G401.6 (cell line): Measurements from ENCODE around the gene PRSS21.

ENCODE experiments used
- FAIRE-seq: peaks from 2 replicates; lab custom pipeline; 2012; peaks lifted over from hg19 to GRCh38; lab: Jason Lieb, UNC

PRSS21 gene

GRCh38 chr16:2825906-2826305 lies 8.9 kb downstream of the PRSS21 start:
- no peak for FAIRE-seq

- no peak for FAIRE-seq
These were observed 9.7 kb downstream of the PRSS21 start for GRCh38 chr16:2826591-2827373.

DNA sequence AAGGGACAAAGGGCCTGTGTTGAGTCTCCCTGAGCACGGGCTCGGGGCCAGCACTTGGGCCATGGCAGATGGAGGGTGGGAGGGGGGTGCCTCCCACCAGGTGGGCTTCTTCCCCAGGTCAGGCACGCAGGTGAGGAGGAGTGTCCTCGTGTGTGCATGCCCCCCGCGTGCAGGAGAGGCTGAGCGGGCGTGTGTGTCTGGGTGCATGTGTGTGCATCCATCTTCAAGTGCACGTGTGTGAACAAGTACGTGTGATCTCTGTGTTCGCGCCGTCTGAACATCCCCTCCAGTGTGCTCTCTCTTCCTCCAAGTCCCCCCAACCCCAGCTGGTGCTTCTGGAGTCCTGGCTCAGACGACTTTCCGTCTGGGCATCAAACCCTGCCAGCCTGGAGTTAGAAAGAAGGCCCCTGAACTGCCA lies 10.3 kb downstream of the PRSS21 start:
- FAIRE-seq = no peak

- FAIRE-seq = no peak
These were observed 10.9 kb downstream of the PRSS21 start for GRCh38 chr16:2827831-2828520.

DNA sequence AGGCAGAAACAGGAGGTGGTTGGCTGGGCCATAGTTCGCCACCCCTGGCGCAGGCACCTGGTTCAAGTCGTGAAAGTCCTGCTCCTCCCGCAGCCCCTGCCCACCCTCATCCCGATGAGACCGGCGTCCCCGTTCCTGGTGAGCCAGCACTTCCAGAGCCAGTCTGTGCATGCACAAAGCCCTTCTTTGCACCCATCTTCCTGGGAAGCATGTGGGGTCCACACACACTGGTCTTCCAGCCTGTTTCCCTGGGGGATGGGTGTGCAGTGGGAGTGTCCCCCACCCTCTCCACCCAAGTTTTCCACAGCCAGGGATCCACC lies 11.4 kb downstream of the PRSS21 start:
- no peak for FAIRE-seq

DNA sequence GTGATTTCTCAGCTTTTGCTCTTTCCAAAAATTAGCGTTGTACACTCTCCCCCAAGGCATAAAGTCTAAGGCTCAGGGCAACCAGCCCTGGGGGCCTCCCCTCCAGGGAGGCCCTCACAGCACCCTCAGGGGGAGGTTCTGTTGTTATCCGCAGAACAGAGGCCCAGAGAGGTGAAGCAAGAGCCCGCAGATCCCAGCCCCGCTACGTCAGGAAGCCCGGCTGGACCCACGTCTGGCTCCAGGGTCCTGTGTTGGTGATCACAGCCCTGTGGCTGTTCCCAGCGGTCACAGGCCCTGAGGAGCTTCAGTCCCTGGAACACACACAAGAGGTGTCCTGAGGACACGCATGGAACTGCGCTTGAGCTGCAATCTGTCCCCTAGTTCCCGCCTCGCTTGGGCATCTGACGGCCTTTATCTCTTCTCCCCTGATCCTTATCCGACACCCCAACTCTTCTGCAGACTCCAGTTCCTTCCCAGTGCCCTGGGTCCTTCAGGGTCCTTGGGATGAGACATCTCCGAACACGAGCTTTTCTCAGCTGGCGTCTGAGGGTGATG lies 11.9 kb downstream of the PRSS21 start:
- no peak for FAIRE-seq

DNA sequence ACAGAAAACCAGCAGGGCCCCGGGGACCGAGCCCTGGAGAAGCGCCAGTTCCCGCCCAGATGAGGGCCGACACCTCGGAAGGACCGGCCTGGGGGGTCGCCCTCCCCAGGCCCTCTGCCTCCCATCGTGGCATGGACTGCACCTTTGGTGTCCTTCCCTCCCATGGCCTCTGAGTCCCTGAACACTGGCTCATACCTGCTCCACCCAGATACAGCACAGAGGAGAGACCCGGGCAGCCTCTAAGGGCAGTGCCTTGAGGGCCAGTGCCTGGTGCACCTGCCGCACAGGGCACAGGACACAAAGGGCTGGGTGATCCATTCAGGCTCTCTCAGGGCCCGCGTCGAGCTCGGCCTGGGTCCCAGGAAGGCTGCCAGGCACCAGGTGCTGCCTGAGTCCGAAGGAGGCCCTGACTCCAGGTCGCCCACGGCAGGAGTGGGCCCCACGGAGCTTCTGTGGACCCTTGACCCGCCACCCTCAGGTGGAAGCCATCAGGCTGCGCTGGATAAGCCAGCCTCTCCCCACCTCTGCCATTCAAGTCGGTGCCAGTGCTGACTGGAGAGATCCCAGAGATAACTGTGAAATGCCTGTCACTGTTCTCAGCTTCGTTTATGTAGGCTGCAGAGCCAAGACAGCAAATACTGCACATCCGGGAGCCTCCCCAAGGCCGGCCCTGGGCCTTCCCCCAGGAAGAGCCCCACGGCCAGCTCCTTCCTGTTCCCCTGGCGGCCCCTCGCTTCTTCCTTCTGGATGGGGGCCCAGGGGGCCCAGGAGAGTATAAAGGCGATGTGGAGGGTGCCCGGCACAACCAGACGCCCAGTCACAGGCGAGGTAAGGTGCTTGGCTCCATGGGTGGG lies 12.7 kb downstream of the PRSS21 start, which contains the start of gene ZG16B:
Gene ZG16B (plus strand): TSS at position 803 of the 854 bp plus-strand sequence. CDS start 139 bp downstream, outside the sequence.
- no peak for FAIRE-seq

- FAIRE-seq = no peak
These were observed 13.3 kb downstream of the PRSS21 start for GRCh38 chr16:2830355-2830695.

- FAIRE-seq = no peak
These were observed 14.2 kb downstream of the PRSS21 start for GRCh38 chr16:2831203-2831602.

- FAIRE-seq = no peak
These were observed 16.7 kb downstream of the PRSS21 start for GRCh38 chr16:2833776-2834175.

GRCh38 chr16:2834968-2835367 lies 17.9 kb downstream of the PRSS21 start:
- FAIRE-seq = no peak

DNA sequence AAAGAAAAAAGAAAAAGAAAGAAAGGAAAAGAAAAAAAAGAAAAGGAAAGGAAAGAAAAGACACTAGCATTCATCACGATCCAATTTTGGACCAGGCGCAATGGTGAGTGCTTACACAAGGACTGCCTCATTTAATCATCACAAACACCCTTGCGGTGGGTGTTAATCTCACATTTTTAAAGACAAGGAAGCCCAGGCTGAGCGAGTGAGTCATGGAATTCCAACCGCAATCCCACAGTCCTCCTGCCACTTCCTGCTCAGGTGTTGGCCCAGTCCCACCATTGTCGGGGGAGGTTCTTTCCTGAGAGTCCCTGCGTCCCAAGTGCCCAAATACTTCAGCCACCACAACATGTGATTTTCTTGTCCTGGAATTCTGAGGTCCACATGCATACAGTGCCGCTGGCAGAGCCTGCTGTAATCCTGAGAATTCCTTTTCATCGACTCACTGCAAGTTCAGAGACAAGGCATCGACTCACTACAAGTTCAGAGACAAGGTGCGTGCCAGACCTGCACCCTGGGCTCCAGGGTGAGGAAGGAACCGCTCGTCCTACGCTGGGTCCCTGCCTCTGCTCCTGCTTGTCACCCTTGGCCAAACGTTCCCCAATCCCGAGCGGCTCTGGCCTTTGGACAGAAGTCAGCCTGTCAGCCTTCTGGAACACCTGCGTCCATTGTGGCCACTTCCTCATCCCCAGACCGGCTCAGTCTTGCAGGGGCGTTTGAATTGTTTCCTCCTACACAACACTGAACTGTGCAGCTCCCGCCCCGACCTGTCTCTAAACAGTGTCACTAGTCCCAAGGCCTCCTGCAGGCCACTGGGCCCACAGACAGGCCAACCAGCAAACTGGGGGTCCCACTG lies 18.8 kb downstream of the PRSS21 start:
- FAIRE-seq = peak; percentile 95

- no peak for FAIRE-seq
These were observed 19.8 kb downstream of the PRSS21 start for GRCh38 chr16:2836646-2837508.

DNA sequence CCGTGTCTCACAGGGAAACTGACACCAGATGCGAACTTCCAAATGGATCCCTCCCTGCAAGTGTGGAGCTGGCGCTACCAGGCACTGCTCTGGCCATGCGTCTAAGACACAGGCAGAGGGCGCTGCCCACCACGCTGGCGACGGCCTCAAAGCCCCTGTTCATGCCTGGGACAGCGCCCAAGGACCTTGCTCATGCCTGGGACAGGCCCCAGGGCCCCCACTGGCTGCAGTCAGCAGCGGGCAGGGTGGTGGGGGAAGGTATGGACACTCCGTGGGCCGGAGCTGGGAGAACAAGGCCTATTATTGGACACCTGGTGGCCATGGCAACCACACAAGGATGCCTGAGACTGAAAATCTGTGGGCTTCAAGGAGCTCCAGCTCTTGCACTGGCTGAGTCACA lies 21.9 kb downstream of the PRSS21 start:
- FAIRE-seq = no peak

DNA sequence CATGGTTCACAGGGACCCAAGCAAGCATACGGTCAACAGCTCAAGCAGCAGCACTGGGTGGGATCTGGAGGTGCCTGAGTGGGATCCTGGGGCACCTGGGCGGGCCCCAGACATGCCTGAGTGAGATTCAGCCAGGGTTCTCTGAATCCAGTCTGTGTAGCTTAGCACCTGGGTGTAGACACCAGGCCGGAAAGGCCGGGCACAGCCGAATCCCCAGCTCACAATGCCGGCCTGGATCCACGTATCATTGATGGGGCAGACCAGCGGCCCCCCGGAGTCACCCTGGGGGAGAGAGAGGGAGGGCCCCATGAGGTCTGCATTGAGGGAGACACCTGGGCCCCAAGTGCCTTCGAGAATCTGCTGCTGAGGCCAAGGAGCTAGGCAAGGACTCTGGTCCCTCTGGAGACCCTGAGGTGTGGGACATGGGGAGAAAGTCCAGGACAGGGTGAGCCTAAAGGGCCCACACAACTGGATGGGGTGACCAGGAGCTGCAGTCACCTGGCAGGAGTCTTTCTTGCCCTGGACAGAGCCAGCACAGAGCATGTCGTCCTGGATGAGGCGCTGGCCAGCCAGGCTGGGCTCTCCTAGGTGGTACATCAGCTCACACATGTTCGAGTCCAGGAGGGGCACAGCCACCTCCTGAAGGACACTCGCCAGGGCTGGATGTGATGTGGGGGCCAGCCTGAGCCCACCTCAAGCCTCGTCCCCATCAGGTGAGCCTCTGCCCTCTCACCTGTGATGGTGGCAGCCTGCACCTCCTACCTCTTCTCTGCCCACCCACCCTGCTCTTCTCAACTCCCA lies 22.8 kb downstream of the PRSS21 start:
- FAIRE-seq = no peak

DNA sequence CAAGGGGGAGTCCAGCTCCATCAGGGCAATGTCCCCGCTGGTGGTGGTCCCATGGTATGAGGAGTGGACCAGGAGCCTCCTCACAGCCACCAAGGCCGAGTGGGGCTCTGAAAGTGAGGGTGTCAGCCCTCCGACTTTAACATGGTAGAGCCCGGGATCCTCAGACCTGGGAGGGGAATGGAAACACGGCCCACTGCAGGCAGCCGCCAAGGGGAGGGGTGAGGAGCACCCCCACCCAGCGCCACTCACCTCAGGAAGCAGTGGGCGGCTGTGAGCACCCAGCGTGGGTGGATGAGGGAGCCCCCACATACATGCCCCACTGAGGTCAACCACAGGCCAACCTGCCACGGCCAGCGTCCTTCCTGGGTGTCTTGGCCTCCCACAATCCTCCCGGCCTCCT lies 23.9 kb downstream of the PRSS21 start:
- FAIRE-seq = no peak

DNA sequence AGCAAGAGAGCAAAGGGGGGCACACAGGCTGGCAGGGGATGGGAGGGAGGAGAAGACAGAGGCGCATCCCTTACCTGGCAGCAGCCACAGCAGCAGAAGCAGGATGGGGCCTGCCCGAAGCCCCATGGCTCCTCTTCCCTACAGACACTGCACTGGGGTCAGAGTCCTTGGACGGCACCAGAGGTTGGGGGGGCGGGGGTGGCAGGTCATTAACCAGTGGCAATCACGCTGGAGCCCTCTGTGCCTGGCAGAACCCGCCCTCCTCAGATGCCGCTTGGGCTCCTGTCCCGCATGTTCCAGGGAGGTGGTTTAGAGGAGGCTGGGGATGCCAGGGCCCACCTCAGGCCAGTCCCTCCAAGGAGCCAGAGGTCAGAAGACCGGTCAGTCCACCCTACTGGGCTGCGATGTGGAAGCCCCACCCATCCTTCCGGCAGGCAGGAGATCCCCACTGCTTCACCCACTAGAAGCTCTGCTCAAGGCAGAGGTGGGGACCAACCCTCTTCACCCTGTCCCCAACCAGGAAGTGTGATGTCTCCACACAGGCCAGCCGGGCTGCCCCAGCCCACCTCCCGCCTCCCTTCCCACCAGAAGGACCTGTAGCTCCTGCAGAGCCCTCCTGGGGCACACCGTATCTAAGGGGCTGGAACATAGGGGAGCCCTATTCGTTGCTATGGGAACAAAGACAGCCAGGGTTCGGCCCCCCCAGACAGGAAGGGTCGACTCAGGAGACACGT lies 24.7 kb downstream of the PRSS21 start:
- no peak for FAIRE-seq

DNA sequence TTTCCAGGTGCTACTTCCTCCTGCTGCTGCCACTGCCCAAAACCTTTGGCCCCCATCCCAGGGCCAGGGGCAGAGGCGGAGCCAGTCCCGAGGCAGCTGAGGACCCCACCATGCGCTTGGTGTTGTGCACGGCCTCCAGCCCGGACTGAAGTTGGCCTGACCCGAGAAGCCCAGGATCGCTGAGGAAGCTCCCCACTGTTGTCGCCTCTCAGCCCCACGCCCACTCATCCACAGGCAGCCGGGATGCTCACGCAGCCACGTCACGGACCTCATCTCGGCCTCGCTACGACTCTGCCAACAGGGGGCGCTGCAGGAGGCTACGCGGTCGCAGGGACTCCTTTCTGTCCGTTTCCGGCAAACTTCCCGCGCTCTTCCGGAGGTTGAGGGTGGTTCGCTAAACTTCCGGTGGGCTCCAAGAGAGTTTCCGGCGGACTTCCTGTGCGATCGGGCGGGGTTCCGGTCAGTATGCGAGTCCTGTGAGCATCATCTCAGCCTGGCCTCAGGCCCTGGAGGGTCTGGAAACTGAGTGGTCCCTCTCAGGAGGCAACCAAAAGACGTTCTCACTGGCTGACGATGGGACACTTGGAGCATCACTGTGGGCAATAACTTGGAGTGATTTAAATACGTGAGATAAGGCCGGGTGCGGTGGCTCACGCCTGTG lies 25.4 kb downstream of the PRSS21 start:
- FAIRE-seq = no peak

GRCh38 chr16:2843526-2843925 lies 26.5 kb downstream of the PRSS21 start:
- FAIRE-seq = no peak
